H1 (cell line): Measurements from ENCODE around the gene UHMK1. TPM values are rescaled to one million over a fixed set of nuclear protein-coding genes. Genes with fewer than 3 reads are reported as not detected.

Experiments used
- CTCF ChIA-PET: fragments of 300-600 bp; sonication (Branson Sonifier 250); formaldehyde crosslinking; loops from one replicate; lab custom pipeline; 2021; ENCODE audit not compliant: partially characterized antibody; lab: Charles Lee
- POLR2A ChIA-PET: fragments of 300-600 bp; sonication (Branson Sonifier 250); formaldehyde crosslinking; loops from one replicate; lab custom pipeline; 2021; ENCODE audit warnings: inconsistent platforms; ENCODE audit not compliant: partially characterized antibody; lab: Charles Lee
- DNase-seq, 2 experiments: peaks; one replicate each; pipeline versions ENCODE4 v3.0.0 to v3.0.0-alpha.2; 2010 to 2022; ENCODE audit warnings: low spot score in 2 of 2, low read depth in 1 of 2, mixed read lengths in 1 of 2
- FAIRE-seq: peaks from 2 replicates; lab custom pipeline; 2011; peaks lifted over from hg19 to GRCh38; lab: Jason Lieb, UNC
- H2AFZ ChIP-seq: 2 replicates; pipeline ENCODE4 v1.8.1; 2012; ENCODE audit warnings: low read length, inconsistent platforms
- H2AK5ac ChIP-seq: 2 replicates; pipeline ENCODE4 v1.6.1; 2013; ENCODE audit warnings: low read depth, low read length
- H2BK120ac ChIP-seq: replicated peaks from 2 replicates; pipeline ENCODE3; 2013; ENCODE audit warnings: low read depth, low read length, inconsistent platforms
- H2BK12ac ChIP-seq: 2 replicates; pipeline ENCODE4 v1.6.1; 2013; ENCODE audit warnings: low read depth, low read length
- H2BK15ac ChIP-seq: 2 replicates; pipeline ENCODE4 v1.6.1; 2013; ENCODE audit warnings: low read length
- H2BK20ac ChIP-seq: 2 replicates; pipeline ENCODE4 v1.6.1; 2013; ENCODE audit warnings: low read length
- H2BK5ac ChIP-seq: 2 replicates; pipeline ENCODE4 v1.6.1; 2013; ENCODE audit warnings: low read depth, low read length
- H3K14ac ChIP-seq: 2 replicates; pipeline ENCODE4 v1.6.1; 2013; ENCODE audit warnings: inconsistent platforms; ENCODE audit not compliant: insufficient read length
- H3K18ac ChIP-seq: 2 replicates; pipeline ENCODE4 v1.6.1; 2013; ENCODE audit warnings: low read length; ENCODE audit errors: extremely low read depth
- H3K23ac ChIP-seq: 2 replicates; pipeline ENCODE4 v1.6.1; 2013; ENCODE audit warnings: inconsistent platforms; ENCODE audit not compliant: insufficient read length
- H3K23me2 ChIP-seq: 2 replicates; pipeline ENCODE4 v1.6.1; 2013; ENCODE audit warnings: low read depth, low read length
- H3K27ac ChIP-seq: 2 replicates; pipeline ENCODE4 v1.6.1; 2011; ENCODE audit warnings: low read depth, low read length, inconsistent platforms
- H3K27me3 ChIP-seq, 4 experiments: replicated peaks in 1 of 4; 1 replicate in 1 of 4; 2 replicates in 3 of 4; pipeline versions ENCODE4 v1.6.1 to v1.8.1; 2011 to 2013; ENCODE audit warnings: low read length in 3 of 4, mild to moderate bottlenecking in 3 of 4, inconsistent platforms in 2 of 4, mixed read lengths in 2 of 4, moderate library complexity in 1 of 4; ENCODE audit not compliant: control insufficient read depth in 3 of 4, insufficient read depth in 3 of 4; ENCODE audit errors: extremely low read depth in 1 of 4
- H3K36me3 ChIP-seq, 4 experiments: 2 replicates each; pipeline versions ENCODE4 v1.6.1 to v1.8.1; 2011 to 2013; ENCODE audit warnings: mild to moderate bottlenecking in 4 of 4, low read length in 3 of 4, moderate library complexity in 2 of 4, control low read depth in 1 of 4, inconsistent platforms in 1 of 4; ENCODE audit not compliant: insufficient read depth in 4 of 4, control insufficient read depth in 2 of 4
- H3K4ac ChIP-seq: replicated peaks from 2 replicates; pipeline ENCODE3; 2013; ENCODE audit warnings: low read length, low read depth, mixed read lengths, inconsistent platforms; ENCODE audit not compliant: insufficient read length
- H3K4me1 ChIP-seq, 4 experiments: replicated peaks in 1 of 4; 1 replicate in 1 of 4; 2 replicates in 3 of 4; pipeline versions ENCODE4 v1.6.1 to v1.8.1; 2011 to 2013; ENCODE audit warnings: low read length in 3 of 4, inconsistent platforms in 2 of 4, mixed read lengths in 1 of 4; ENCODE audit not compliant: insufficient read depth in 4 of 4, control insufficient read depth in 3 of 4
- H3K4me2 ChIP-seq, 2 experiments: 2 replicates each; pipeline versions ENCODE4 v1.6.1 to v1.8.1; 2011 to 2013; ENCODE audit warnings: low read depth in 2 of 2, low read length in 2 of 2, control low read depth in 1 of 2, inconsistent platforms in 1 of 2, mild to moderate bottlenecking in 1 of 2; ENCODE audit not compliant: insufficient read depth in 1 of 2
- H3K4me3 ChIP-seq, 4 experiments: fragments of 200-600, 300-600 bp in 1 of 4; sonication (generic), shearing (Covaris generic), sonication (Bioruptor Twin) in 1 of 4; 2 replicates each; pipeline versions ENCODE4 v1.5.1 to v1.8.1; 2011 to 2016; ENCODE audit warnings: low read length in 4 of 4, low read depth in 3 of 4, control low read depth in 2 of 4, inconsistent platforms in 2 of 4, mild to moderate bottlenecking in 2 of 4, mixed read lengths in 1 of 4, moderate library complexity in 1 of 4; ENCODE audit not compliant: insufficient read depth in 2 of 4; ENCODE audit errors: extremely low read depth in 1 of 4
- H3K56ac ChIP-seq: replicated peaks from 2 replicates; pipeline ENCODE3; 2013; ENCODE audit warnings: low read depth, mild to moderate bottlenecking, mixed read lengths, low read length, inconsistent platforms; ENCODE audit not compliant: insufficient read length
- H3K79me1 ChIP-seq: 2 replicates; pipeline ENCODE4 v1.6.1; 2013; ENCODE audit warnings: low read depth, low read length, control low read depth
- H3K79me2 ChIP-seq, 2 experiments: 2 replicates each; pipeline versions ENCODE4 v1.6.1 to v1.8.1; 2012 to 2013; ENCODE audit warnings: low read length in 2 of 2, mild to moderate bottlenecking in 2 of 2, inconsistent platforms in 1 of 2; ENCODE audit not compliant: insufficient read depth in 2 of 2, control insufficient read depth in 1 of 2
- H3K9ac ChIP-seq, 4 experiments: replicated peaks in 1 of 4; 1 replicate in 1 of 4; 2 replicates in 3 of 4; pipeline versions ENCODE4 v1.6.1 to v1.8.1; 2011 to 2013; ENCODE audit warnings: low read depth in 3 of 4, low read length in 3 of 4, control low read depth in 2 of 4, mild to moderate bottlenecking in 2 of 4, moderate library complexity in 2 of 4, inconsistent platforms in 1 of 4; ENCODE audit errors: extremely low read depth in 1 of 4
- H3K9me3 ChIP-seq, 2 experiments: 2 replicates each; pipeline versions ENCODE4 v1.6.1 to v1.8.1; 2012 to 2013; ENCODE audit warnings: mild to moderate bottlenecking in 2 of 2, moderate library complexity in 2 of 2, control low read depth in 1 of 2, inconsistent platforms in 1 of 2, low read depth in 1 of 2, low read length in 1 of 2, mixed read lengths in 1 of 2; ENCODE audit not compliant: insufficient read depth in 2 of 2
- H4K20me1 ChIP-seq, 2 experiments: replicated peaks in 1 of 2; 2 replicates each; pipeline versions ENCODE3 to v1.8.1; 2011 to 2013; ENCODE audit warnings: inconsistent platforms in 2 of 2, low read length in 2 of 2, mild to moderate bottlenecking in 1 of 2; ENCODE audit not compliant: insufficient read depth in 2 of 2, control insufficient read depth in 1 of 2
- H4K5ac ChIP-seq: 2 replicates; pipeline ENCODE4 v1.6.1; 2013; ENCODE audit warnings: low read length, low read depth, mixed read lengths, inconsistent platforms; ENCODE audit not compliant: insufficient read length
- H4K8ac ChIP-seq: 2 replicates; pipeline ENCODE4 v1.8.0; 2013; ENCODE audit warnings: mild to moderate bottlenecking, moderate library complexity, low read length, inconsistent platforms; ENCODE audit not compliant: insufficient read depth; ENCODE audit errors: extremely low read depth
- H4K91ac ChIP-seq: replicated peaks from 2 replicates; pipeline ENCODE3; 2013; ENCODE audit warnings: low read length, mixed read lengths, inconsistent platforms; ENCODE audit not compliant: insufficient read length
- CREB1 ChIP-seq: IDR thresholded peaks from 2 replicates; pipeline ENCODE4 v1.6.1; 2012; ENCODE audit warnings: inconsistent platforms
- CTCF ChIP-seq, 3 experiments: IDR thresholded peaks; 1 replicate in 2 of 3; 2 replicates in 1 of 3; pipeline versions ENCODE4 v1.5.1 to v1.6.1; 2011; ENCODE audit warnings: low read length in 3 of 3, mild to moderate bottlenecking in 3 of 3, inconsistent platforms in 2 of 3, low read depth in 1 of 3, moderate library complexity in 1 of 3; ENCODE audit not compliant: insufficient read depth in 1 of 3; ENCODE audit errors: control extremely low read depth in 1 of 3
- RXRA ChIP-seq: IDR thresholded peaks from 2 replicates; pipeline ENCODE4 v1.6.1; 2011; ENCODE audit warnings: low read depth, mild to moderate bottlenecking, low read length, moderate library complexity; ENCODE audit not compliant: insufficient read depth
- SRF ChIP-seq: IDR thresholded peaks from 2 replicates; pipeline ENCODE4 v1.6.1; 2011; ENCODE audit warnings: mild to moderate bottlenecking, low read depth, low read length, moderate library complexity
- WGBS, 2 experiments: shearing (Covaris generic) in 1 of 2; methylation state at CpG; one replicate each; pipeline versions ENCODE4 v1.1.6 to v1.1.7; 2013 to 2015; ENCODE audit warnings: low lambda C conversion rate in 2 of 2, mixed read lengths in 2 of 2, inconsistent platforms in 1 of 2, low coverage in 1 of 2, missing lambda C conversion rate in 1 of 2; ENCODE audit not compliant: insufficient replicate concordance in 2 of 2, insufficient coverage in 1 of 2, insufficient read length in 1 of 2; ENCODE audit errors: extremely low coverage in 1 of 2, missing lambda C conversion rate in 1 of 2; 5-methylcytosine and 5-hydroxymethylcytosine counted together
- polyA plus RNA-seq, 7 experiments: library from polyadenylated mRNA; depleted of rRNA in 3 of 7; stranded (reverse) in 5 of 7; unstranded in 2 of 7; fragments of >200 nt in 5 of 7; fragments of 200-250 nt in 2 of 7; gene quantifications; 1 replicate in 5 of 7; 2 replicates in 1 of 7; 4 replicates in 1 of 7; pipeline versions ENCODE4 v1.2.1 to v1.2.3, GENCODE V29; 2011 to 2013; ENCODE audit warnings: missing spikeins in 2 of 7, mixed read lengths in 2 of 7
- total RNA-seq: library from RNA; stranded (reverse); fragmentation: NEBNext Ultra II Directional; extraction: Animal tissue kit (Norgen Biotek cat#: 25700); gene quantifications from 2 replicates; pipeline ENCODE4 v1.2.1, GENCODE V29; 2021

The UHMK1 gene
- total and polyA plus RNA-seq, 2 of the 8 experiments (the other 6 are each of a cell fraction or from before 2014, with no cell fraction given), result 4.6 to 16.1 TPM

GRCh38 chr1:162476620-162477019 is 21.0 kb upstream of the UHMK1 start:
- Histone ChIP-seq H4K91ac (no peak overlapping the region), H4K5ac (no peak overlapping the region), H2BK5ac (no peak overlapping the region), H3K14ac (no peak overlapping the region), H2BK20ac (no peak overlapping the region), H3K27ac (no peak overlapping the region), H3K23me2 (no peaks in the 10 kb centered on the region), H3K9me3 (no peaks in the 10 kb centered on the region), H3K4ac (no peak overlapping the region), H3K23ac (no peak overlapping the region), H3K18ac (no peak overlapping the region), H4K8ac (no peak overlapping the region), H2AK5ac (no peak overlapping the region), H3K4me1 (peaks cover 0 to 7% (median 4%) of the 10 kb centered on the region in 4 experiments; a peak in 2 of 7 replicates), H3K9ac (no peak overlapping the region), H2BK120ac (no peak overlapping the region), H3K79me1 (no peaks in the 10 kb centered on the region), H4K20me1 (no peaks in the 10 kb centered on the region), H3K79me2 (no peaks in the 10 kb centered on the region), H2BK12ac (no peak overlapping the region), H2AFZ (no peak overlapping the region), H3K4me2 (no peak overlapping the region), H3K27me3 (no peaks in the 10 kb centered on the region), H3K4me3 (no peak overlapping the region), H3K36me3 (no peaks in the 10 kb centered on the region), H3K56ac (no peak overlapping the region), H2BK15ac (no peak overlapping the region)
- WGBS, 2 experiments, result 88% methylated on average over 1 of the region's 1 CpG; no CpG with 5 or more reads in 1 of the 2 experiments
- FAIRE-seq (no peak), DNase-seq (no peak)
- TF ChIP-seq RXRA (no peak), CTCF (IDR thresholded peaks at IDR 0.05; ENCODE audit: control extremely low read depth in 1 of 3, insufficient read depth in 1 of 3, low read depth in 1 of 3, low read length in 3 of 3) (no peak), CREB1 (no peak), SRF (no peak)
- ChIA-PET CTCF (interaction anchor here (0.6 to 2.2 kb wide), 8 partner anchors 10 to 121 kb away, joined by 3 to 9 read pairs (median 4); no protein-coding TSS in a partner anchor), POLR2A (no interaction called here)
